ENCODE measurements around the gene TM4SF4.

TM4SF4 gene

DNA sequence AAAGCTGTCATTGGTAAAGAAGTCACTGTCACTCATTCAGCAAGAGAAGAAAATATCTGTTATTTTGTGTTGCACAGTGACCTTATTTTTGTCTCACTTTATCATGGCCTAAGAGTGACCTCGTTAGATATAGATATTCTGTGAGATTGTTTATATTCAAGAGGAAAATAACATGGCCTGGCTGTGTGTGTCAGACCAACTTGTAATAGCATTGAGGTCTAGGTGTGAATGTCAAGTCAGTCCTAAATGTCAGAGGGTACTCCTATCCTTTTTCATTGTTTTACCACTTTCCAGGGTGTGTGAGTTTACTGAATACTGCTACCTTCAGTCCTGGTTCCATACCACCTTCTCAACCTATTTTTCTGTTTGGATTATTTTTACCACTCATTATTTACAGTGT is 18.5 kb upstream of the TM4SF4 start:
- no peak for DNase-seq

DNA sequence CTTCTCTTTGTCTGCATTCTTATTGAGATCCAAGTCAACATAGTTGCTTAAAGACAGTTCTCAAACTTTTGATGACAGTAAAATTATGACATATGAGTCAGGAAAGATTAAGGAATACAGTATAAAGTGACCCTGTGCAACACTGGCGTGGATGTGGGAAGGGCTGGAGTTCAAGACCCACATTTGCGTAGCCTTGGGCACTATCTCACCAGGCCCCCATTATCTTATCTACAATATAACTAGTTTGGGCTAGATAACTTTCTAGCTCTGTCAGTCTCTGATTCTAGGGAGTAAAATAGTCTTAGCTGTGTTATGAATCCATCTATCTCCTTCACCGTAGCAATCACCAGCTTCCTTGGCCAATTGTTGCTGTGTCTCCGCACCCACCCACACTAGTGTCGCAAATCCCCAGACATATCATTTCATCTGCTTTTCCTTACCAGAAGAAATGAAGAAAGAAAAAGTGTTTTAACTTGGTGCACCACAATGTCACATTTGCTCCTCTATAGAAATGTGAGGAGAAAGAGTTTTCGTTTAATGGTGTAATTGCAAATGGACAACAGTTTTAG is 14.9 kb upstream of the TM4SF4 start:
- DNase-seq, result no peak

DNA sequence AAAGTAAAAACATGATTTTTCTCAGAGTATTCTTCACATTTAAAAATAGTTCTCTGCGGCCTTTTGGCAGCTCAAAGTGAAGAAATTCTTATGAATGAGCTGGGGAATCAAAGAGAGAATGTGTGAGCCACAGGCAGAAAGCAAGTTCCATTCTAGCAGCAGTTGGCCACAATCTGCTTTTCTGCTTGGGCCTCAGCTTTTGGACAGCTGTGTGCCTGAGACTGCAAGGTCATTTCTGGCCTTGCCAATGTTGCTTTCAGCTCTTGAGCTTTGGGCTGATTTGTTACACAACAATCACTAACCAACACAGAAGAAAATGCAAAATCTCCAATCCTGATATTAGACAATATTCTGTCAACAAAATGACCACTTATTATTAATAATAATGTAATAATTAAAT is 14.4 kb upstream of the TM4SF4 start:
- no peak for DNase-seq

DNA sequence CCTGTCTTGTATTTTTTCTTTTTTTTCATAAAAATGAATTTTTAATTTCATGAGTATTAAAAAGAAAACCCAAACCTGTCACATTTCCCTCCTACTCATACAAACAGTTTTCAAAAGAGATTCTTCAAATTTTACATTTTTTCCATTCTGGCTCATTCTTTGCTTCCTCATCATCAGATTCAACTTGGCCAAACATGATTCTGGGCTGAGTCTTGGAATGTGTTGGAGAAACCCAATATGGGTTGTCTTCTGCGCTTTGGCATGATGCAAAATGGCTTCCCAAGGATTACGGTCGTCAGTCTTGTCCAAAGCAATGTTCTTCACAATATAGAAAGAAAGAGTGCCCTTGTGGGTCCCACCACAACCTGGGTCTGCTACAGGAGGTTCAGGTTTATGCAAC is 12.4 kb upstream of the TM4SF4 start:
- no peak for DNase-seq

DNA sequence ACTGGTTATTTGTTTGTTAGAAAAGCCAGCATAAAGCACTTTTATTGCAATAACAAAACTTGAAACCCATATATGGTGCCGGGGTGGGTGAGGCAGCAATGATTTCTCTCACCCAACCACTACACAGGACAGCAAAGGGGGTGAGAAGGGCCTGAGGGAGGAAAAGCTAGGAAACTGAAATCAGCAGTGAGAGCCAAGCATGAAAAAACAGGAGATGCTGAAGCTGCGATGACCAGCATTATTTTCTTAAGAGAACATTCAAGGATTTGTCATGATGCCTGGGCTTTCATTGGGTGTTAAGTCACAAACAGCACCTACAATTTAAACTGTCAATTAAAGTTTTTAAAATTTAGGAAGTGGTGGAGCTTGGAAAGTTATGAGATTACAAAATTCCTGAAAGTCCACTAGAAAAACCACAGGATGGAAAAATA is 11.9 kb upstream of the TM4SF4 start:
- DNase-seq, result no peak

DNA sequence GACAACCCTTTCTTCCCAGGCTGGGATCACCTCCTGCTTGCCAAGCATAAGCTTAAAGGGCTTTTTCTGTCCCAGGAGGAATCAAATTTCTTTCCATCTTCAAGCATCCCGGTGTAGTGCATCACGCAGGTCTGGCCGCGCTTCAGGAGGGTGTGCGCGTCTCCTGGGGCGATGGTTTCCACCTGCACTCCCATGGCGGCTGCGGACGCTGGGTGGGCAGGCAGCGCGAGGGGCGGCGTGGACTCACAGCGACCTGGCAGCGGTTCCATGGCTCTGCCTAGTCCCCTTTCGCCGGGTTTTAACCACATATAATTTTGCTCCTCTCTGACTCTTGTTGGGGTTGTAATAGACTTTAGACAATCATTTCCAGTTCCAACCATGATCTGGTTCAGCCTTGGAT is 10.6 kb upstream of the TM4SF4 start:
- no peak for DNase-seq

DNA sequence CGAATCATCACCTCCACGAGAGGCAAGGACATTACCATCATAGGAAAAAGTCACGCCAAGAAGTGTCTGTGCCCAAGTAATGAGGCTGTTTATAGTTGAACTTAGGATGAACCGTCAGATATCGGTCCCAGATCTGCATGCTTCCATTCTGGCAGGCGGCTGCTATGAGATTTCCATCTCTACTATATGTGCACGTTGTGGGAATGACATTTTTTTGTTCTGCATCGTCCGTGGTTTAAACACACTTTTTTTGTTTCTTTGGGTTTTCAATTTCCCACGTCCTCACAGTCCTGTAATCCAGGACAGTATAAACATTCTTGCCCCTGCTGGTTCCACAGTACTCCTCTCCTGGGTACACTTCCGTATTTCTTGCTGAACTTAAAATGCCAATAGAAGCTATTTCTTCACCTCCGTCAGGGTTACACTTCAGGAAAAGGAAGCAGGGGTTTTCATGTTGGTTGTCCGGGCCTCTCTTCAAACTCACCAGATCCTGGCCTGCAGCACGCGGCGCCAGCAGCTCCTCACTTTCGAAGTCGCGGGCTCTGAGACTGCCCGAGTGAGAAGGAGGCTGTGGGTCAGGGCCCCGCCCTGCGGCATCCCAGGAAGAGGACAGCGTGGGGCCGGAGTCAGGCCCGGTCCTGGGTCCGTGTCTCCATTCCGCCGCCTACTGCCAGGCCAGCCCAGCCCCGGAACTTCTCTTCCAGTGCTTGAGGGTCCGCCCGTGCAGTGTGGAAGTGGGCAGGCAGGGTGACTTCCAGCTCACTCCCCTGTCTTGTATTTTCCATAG is 9.8 kb upstream of the TM4SF4 start:
- no peak for DNase-seq

DNA sequence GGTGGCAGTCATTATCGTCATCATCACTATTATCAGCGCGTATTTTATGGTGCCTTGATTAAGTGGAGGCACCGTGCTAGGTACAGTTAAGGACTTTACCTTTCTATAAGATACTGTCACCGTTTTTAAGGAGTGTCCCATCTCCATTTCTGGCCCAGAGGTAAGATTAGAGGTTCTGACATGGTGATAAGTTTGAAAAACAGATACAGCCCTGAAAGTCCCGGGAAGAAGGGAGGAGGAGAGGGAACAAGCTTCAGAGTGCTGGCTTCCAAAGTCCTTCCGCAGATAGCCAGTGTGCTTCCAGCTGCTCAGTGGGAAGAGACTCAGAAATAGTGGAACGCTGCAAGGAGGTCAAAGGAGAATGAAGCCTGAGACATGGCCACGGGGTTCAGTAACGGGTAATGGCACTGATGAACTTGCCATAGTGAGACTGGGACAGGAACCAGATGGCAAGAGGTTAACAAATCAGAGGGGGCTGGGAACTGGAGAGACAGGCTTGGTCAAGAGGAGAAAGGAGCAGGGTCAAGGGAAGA is 9.1 kb upstream of the TM4SF4 start:
- DNase-seq, result no peak

DNA sequence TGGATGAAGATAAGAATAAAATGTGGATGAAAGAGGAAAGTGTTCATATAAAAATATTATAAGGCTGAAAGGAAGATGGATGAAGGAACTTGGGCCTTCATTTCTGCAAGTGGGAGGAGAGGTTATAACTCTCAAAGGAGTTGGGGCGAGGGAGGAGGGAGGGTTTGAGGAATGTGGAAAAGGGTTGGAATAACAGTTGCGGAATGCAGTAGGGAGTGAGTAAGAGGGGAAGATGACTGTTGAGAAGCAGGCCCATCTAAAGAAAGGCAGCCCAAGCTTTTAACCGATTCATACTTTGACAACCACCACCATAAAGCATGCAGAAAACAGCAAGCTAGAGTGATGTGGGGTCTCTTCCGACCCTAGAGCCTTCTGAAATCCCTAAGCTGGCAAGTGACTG is 8.3 kb upstream of the TM4SF4 start:
- no peak for DNase-seq

DNA sequence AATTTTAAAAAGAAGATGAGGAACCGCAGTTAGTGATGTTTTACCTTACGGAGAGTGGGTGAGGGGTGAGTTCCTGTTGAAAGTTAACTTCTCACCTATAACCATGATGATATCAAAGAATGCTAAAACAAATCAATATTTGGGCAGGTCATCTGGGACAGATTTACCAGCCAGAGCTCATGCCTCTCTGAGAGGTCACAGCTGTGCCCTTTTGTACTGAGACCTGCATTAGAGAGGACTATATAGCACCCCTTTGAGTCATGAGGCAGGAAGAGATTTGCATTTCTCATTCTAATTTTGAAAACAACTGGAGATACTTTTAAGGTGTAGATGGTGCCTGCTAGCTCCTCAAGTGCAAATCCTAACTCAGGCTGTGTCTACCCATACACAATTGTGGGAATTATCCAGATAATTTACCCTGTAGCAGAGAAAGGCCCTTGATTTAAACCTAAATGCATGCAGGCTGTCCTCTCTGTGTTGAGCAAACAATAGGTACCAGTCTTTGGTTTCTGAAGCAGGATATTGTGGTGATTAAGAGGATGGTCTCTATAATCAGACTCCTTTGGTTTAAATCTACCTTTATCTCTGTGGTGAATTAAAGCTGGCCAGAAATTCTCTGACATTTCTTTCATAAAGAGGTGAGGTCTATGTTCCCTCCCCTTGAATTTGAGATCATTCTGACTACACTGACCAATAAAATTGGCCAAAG is 5.8 kb upstream of the TM4SF4 start:
- no peak for DNase-seq

DNA sequence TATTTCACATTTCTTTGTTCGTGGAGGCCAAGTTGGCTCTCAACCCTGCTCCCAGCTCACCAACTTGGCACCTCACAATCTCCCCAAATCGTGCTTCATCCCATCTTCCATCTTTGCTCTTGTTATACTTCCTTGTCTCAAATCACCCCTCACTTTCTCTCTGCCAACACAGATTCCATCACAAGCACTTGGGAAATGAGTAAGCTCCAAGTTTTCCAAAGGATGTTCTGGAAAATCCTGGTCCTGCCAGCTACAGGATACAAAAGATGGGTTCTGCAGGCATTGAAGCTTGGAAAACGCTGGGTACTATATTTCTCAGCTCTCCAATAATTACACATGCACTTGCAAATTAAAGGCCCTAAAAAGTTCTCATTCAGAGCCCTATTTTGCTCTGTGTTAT is 4.1 kb upstream of the TM4SF4 start:
- DNase-seq, result no peak

DNA sequence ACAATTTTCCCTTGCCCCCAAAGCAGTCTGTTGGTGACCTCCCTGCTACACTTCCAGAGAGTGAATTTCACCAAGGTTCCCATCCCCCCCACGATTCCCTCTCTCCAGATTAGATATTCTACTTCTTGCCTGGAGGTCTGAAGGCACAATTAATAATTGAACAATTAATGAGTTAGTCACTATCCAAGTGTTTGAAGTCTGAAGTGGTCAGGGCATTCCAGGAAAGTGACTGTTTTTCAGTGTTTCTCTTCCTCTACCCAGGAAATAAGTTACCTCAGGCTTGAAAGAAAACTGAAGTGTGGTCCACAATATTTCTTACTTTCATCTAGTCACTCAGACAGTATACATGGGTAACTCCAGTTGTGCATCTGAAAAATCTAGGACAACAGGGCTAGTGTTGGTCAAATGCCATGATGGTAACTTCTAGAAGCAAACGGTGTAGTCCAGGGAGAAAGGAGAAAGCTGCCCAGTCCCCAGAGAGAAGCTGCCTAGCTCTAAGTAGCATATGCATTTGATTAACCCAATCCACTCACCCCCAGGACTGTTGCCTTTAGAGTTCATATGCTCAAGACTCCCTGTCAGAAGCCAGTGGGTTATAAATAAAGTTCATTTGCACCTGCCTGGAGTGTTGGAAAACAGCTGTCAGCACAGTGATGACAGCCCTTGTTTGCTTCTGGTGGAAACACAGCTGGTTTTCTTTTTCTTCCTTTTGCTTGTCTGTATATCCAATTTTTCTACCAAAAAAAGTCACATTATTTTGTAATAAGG is 2.3 kb upstream of the TM4SF4 start:
- DNase-seq, result no peak

DNA sequence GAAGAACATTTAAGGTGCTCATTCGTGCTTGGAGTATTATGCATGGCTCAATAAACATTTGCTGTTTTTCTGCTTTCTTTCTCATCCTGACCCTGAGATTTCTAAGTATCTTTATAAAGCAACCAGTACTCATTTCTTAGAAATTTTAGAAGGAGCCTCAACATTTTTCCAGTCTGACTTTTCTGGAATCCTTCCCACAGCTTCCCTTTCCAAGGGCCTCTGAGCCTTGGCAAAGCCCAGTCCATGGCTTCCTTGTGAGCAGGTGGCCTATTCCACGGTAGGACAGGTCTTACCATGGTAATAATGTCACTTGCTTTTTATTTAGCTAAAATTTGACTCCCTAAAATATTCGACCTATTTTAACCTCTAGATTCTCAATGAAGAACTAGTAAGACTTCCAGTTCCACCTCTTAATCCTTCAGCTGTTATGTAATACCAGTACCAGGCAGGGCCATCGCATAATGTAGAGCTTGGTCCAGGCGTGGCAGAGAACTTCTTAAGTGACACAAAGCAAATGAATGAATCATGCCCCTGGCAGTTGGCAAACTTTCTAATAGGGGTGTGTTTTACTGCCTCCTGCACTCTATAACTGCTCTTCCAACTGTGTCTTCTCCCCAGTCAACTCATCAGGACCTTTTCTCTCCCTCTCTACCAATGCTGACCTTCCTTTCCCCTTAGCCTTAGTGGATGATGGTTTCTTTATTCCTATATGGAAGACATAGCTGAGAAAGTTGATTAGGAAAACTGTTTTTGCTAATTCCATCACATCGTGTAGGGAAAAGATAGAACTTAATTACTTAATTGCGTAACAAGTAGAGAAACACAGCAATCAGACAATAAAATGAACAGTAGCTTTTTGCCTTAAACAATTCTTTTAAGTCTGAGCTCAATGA is 894 bp upstream of the TM4SF4 start:
- DNase-seq, result no peak

DNA sequence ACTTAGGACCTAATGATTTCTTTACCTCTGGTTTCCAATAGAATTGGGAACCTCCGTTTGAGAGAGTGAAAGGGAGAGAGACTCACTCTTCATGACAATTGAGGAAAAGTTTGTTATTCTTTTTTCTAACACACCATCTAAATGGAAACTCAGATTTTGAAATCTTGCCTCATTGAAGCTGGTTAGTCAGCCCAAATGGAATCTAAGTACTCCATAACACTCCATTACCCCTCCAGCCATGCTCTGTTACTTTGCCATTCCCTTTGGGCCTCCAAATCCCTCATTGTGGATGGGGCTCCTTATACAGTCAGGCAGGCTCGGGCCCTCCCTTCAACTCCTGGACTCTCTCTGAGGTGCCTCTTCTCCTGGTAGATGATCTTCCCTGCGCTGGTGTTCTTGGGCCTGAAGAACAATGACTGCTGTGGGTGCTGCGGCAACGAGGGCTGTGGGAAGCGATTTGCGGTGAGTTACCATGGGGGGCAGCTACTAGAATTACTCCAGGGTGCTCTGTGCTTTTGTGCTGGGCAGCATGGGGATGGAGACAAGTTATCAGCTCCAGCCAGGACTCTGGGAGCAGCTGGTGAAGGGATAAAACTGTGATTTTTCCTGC is 1.1 kb downstream of the TM4SF4 start:
- no peak for DNase-seq

DNA sequence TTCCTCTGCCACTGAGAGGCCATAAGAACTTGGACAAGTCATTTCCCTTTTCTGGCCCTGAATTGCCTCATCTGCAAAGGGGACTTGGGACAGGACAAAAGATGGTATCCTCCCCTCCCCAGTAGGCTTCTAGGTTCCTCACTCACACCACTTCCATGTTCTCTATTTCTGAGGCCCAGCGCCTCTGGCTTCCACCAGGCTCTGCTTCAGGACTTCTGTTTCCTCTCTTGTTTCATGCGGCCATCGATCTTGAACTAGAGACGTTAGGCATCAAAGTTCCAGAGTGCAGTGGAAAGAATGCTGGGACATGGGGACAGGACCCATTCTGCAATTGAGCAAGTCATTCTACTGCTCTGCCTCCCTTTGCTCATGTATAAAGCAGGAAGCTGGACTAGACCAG is 1.7 kb downstream of the TM4SF4 start:
- no peak for DNase-seq

DNA sequence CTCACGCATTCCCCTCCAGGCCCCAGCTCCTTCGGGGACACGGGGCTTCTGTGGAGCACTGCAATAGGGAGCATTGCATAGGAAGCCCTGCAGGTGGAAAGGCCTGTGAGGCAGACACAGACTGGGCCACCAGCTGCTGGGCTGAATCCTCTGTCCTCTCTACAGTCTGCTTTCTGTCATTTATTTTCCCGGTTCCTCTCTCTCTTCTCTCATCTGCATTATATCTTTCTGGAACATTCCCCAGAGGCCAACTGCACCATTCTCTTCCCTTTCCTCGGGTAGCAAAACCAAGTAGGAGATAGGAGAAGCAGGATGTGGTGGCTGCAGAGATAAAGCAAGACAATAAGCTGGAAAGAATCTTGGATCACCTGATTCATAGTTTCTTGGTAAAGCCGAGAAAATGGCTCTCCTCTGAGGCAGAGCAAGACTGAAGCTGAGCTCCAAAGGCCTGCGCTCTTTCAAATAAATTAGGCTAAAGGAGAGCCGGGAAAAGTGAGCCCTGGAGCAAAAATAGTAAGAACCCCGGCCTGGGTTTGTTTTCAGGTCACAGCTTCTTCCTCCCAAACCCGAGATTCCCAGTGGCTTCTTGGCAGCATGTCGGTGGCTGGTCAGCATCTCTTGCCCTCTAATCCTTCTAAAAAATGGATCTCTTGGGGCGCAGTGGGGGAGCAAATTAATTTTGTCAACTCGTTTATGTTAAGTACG is 5.3 kb downstream of the TM4SF4 start:
- no peak for DNase-seq

DNA sequence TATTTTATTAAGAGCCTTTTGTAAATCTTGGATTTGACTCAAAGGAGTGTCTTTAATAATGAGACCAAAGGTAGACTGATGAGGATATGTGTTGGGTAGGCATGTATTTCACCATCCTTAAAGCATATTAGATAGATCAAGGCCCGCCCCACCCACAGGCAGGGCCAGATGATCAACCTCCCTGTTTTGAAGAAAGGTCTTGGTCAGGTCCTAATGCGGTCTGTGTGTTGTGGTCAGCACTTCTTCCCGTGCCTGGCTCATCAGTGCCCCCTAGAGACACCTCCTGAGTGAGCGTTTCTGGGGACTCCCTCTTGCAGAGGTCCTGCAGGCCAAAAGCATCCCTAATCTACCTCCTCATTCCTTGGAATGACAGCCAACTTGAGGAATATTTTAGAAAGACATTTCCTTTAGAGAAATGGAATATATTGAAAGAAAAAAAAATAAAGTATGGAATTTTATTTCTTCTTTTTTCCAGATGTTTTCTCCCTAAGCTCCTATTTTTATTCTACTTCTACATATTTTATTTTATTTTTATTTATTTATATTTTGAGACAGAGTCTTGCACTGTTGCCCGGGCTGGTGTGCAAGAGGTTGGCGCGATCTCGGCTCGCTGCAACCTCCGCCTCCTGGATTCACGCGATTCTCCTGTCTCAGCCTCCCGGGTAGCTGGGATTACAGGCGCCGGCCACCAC is 6.0 kb downstream of the TM4SF4 start:
- peak; percentile 30 for DNase-seq

DNA sequence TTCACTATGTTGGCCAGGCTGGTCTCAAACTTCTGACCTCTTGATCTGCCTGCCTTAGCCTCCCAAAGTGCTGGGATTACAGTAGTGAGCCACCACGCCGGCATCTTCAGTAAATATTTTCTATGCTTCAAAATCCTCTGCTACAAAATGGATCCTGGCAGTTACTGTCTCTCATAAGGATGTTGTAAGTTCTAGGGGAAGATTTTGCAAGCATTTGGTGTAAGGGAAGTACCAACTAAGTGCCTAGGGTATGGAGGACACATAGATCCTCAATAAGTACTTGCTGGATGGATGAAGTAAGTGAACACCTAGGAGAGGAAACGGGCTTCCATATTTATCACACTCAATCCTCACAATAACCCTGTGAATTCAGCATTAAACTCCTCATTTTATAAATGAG is 6.6 kb downstream of the TM4SF4 start:
- DNase-seq, result no peak

DNA sequence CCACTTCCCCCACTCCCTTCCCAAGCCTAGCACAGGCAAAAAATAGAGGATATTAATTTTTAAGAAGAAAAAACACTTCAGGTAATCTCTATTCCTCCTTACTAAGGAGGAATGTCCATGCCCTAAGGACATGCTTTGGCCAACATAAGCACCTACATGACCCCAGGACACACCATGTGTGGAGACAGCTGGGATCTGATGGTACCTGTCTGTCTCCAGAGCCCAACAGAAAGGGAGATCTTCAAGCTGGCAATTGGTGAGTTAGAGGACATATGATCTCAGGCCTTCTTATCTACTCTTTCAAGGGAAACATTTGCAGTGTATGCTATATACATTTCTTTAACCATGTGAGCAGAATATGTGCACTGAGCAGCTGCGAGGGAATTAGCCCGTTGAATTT is 7.0 kb downstream of the TM4SF4 start:
- DNase-seq, result no peak

DNA sequence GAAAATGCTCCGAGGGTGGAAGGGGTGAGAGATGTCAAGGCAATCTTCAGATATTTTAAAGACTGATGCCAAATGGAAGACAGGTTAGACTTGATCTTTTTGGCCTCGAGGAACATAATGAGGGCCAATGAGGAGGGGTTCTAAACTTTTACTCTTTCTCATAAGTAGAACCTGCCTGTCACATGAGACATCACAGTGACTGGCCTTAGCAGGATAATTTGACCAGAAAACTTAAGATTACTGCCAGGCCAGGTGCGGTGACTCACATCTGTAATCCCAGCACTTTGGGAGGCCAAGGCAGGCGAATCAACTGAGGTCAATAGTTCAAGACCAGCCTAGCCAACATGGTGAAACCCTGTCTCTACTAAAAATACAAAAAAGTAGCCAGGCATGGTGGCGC is 12.2 kb downstream of the TM4SF4 start:
- no peak for DNase-seq

Measured in CD4-positive, alpha-beta T cell treated with Interleukin-10 for 1 hour (primary cell).